Measurements from ENCODE around the gene CACNG8.

Gene CACNG8

GRCh38 chr19:53966931-53967330 is 4.2 kb downstream of the CACNG8 start:
- Histone ChIP-seq H3K27ac (ENCODE audit: low read depth, low read length) (no peak overlapping the region), H3K4me1 (ENCODE audit: insufficient read depth, low read length) (no peaks in the 10 kb centered on the region), H3K4me3 (ENCODE audit: low read depth in 1 of 2, low read length in 2 of 2) (no peak overlapping the region), H3K27me3 (ENCODE audit: control insufficient read depth in 1 of 2, insufficient read depth in 2 of 2, low read length in 2 of 2) (peaks cover 6 to 27% of the 10 kb centered on the region in 2 donors), H3K36me3 (ENCODE audit: insufficient read depth, low read length) (no peaks in the 10 kb centered on the region), H3K9me3 (ENCODE audit: low read length) (no peaks in the 10 kb centered on the region), H3K9ac (ENCODE audit: low read length) (no peak overlapping the region)

GRCh38 chr19:53969366-53969765 is 6.6 kb downstream of the CACNG8 start:
- H3K9me3 ChIP-seq (ENCODE audit: low read length): no peaks in the 10 kb centered on the region
- no peaks in the 10 kb centered on the region for H3K4me1 ChIP-seq (ENCODE audit: insufficient read depth, low read length)
- H3K4me3 ChIP-seq (ENCODE audit: low read depth in 1 of 2, low read length in 2 of 2): no peak overlapping the region
- no peaks in the 10 kb centered on the region for H3K36me3 ChIP-seq (ENCODE audit: insufficient read depth, low read length)
- H3K9ac ChIP-seq (ENCODE audit: low read length): no peak overlapping the region
- H3K27ac ChIP-seq (ENCODE audit: low read depth, low read length): no peak overlapping the region
- H3K27me3 ChIP-seq (ENCODE audit: control insufficient read depth in 1 of 2, insufficient read depth in 2 of 2, low read length in 2 of 2): peaks cover 0 to 9% of the 10 kb centered on the region in 2 donors

DNA sequence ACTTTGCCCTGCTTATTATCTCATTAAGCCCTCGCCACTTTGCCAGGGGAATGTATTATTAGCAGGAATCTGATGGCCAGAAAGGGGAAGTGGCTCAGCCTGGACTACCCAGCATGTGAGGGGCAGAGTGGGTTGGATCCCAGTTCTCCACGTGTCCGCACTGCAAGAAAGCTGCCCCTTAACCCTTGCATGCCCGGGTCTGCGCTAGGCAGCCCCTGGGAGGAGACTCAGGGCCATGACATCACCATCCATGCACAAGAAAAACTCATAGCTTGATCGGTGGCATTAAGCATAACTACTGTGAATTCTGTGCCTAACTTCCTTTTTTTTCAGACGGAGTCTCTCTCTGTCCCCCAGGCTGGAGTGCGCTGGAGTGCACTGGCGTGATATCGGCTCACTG is 8.9 kb downstream of the CACNG8 start:
- Histone ChIP-seq H3K4me3 (ENCODE audit: low read depth in 1 of 2, low read length in 2 of 2) (no peak overlapping the region), H3K9ac (ENCODE audit: low read length) (no peak overlapping the region), H3K27me3 (ENCODE audit: control insufficient read depth in 1 of 2, insufficient read depth in 2 of 2, low read length in 2 of 2) (peaks cover 5 to 6% of the 10 kb centered on the region in 2 donors), H3K9me3 (ENCODE audit: low read length) (no peaks in the 10 kb centered on the region), H3K4me1 (ENCODE audit: insufficient read depth, low read length) (no peaks in the 10 kb centered on the region), H3K36me3 (ENCODE audit: insufficient read depth, low read length) (no peaks in the 10 kb centered on the region), H3K27ac (ENCODE audit: low read depth, low read length) (no peak overlapping the region)

- no peak overlapping the region for H3K9ac ChIP-seq (ENCODE audit: low read length)
- H3K27me3 ChIP-seq (ENCODE audit: control insufficient read depth in 1 of 2, insufficient read depth in 2 of 2, low read length in 2 of 2): peaks cover 33 to 49% of the 10 kb centered on the region in 2 donors
- peak overlapping the region in 1 of 2 donors; percentile 30 for H3K4me3 ChIP-seq (ENCODE audit: low read depth in 1 of 2, low read length in 2 of 2)
- no peaks in the 10 kb centered on the region for H3K4me1 ChIP-seq (ENCODE audit: insufficient read depth, low read length)
- H3K27ac ChIP-seq (ENCODE audit: low read depth, low read length): no peak overlapping the region
- no peaks in the 10 kb centered on the region for H3K36me3 ChIP-seq (ENCODE audit: insufficient read depth, low read length)
- H3K9me3 ChIP-seq (ENCODE audit: low read length): no peaks in the 10 kb centered on the region
Measured at GRCh38 chr19:53977429-53977990, 14.8 kb downstream of the CACNG8 start.

GRCh38 chr19:53977991-53978731 is 15.4 kb downstream of the CACNG8 start:
- no peak overlapping the region for H3K9ac ChIP-seq (ENCODE audit: low read length)
- peaks cover 34 to 50% of the 10 kb centered on the region in 2 donors for H3K27me3 ChIP-seq (ENCODE audit: control insufficient read depth in 1 of 2, insufficient read depth in 2 of 2, low read length in 2 of 2)
- no peak overlapping the region for H3K27ac ChIP-seq (ENCODE audit: low read depth, low read length)
- H3K4me1 ChIP-seq (ENCODE audit: insufficient read depth, low read length): no peaks in the 10 kb centered on the region
- H3K36me3 ChIP-seq (ENCODE audit: insufficient read depth, low read length): no peaks in the 10 kb centered on the region
- H3K4me3 ChIP-seq (ENCODE audit: low read depth in 1 of 2, low read length in 2 of 2): peak overlapping the region in 1 of 2 donors; percentile 30
- H3K9me3 ChIP-seq (ENCODE audit: low read length): no peaks in the 10 kb centered on the region

- H3K27me3 ChIP-seq (ENCODE audit: control insufficient read depth in 1 of 2, insufficient read depth in 2 of 2, low read length in 2 of 2): peaks cover 44 to 59% of the 10 kb centered on the region in 2 donors
- no peak overlapping the region for H3K27ac ChIP-seq (ENCODE audit: low read depth, low read length)
- no peaks in the 10 kb centered on the region for H3K36me3 ChIP-seq (ENCODE audit: insufficient read depth, low read length)
- H3K4me3 ChIP-seq (ENCODE audit: low read depth in 1 of 2, low read length in 2 of 2): no peak overlapping the region
- no peaks in the 10 kb centered on the region for H3K4me1 ChIP-seq (ENCODE audit: insufficient read depth, low read length)
- H3K9me3 ChIP-seq (ENCODE audit: low read length): no peaks in the 10 kb centered on the region
- no peak overlapping the region for H3K9ac ChIP-seq (ENCODE audit: low read length)
Measured at GRCh38 chr19:53978975-53979801, 16.5 kb downstream of the CACNG8 start.

GRCh38 chr19:53980539-53981375 is 18.0 kb downstream of the CACNG8 start:
- Histone ChIP-seq H3K36me3 (ENCODE audit: insufficient read depth, low read length) (no peaks in the 10 kb centered on the region), H3K9ac (ENCODE audit: low read length) (no peak overlapping the region), H3K4me3 (ENCODE audit: low read depth in 1 of 2, low read length in 2 of 2) (no peak overlapping the region), H3K27me3 (ENCODE audit: control insufficient read depth in 1 of 2, insufficient read depth in 2 of 2, low read length in 2 of 2) (peaks cover 49 to 67% of the 10 kb centered on the region in 2 donors), H3K4me1 (ENCODE audit: insufficient read depth, low read length) (no peaks in the 10 kb centered on the region), H3K27ac (ENCODE audit: low read depth, low read length) (no peak overlapping the region), H3K9me3 (ENCODE audit: low read length) (no peaks in the 10 kb centered on the region)

DNA sequence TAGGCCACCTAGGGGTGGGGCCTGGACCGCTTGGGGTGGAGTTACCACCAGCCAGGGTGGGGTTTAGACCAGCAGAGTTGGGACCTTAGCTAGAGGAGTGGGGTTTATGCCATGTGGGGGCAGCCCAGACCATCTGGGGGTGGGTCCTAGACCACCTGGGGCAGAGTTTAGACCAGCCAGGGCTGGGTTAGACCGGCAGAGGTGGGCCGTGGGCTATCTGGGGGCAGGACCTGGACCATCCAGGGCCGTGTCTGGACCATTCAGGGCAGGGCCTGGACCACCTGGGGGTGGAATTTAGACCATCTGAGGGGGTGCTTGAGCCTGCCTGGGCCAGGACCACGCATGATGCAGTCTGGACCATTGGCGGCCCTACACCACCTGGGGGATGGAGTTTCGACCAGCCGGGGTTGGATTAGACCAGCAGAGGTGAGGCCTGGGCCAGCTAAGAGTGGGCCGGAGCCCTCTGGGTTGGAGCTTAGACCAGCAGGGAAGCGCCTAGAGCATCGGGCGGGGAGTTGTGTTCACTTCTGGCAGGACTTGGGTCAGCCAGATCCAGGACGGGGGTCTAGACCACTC is 18.7 kb downstream of the CACNG8 start:
- Histone ChIP-seq H3K36me3 (ENCODE audit: insufficient read depth, low read length) (no peaks in the 10 kb centered on the region), H3K9ac (ENCODE audit: low read length) (no peak overlapping the region), H3K4me3 (ENCODE audit: low read depth in 1 of 2, low read length in 2 of 2) (no peak overlapping the region), H3K9me3 (ENCODE audit: low read length) (no peaks in the 10 kb centered on the region), H3K4me1 (ENCODE audit: insufficient read depth, low read length) (no peaks in the 10 kb centered on the region), H3K27ac (ENCODE audit: low read depth, low read length) (no peak overlapping the region), H3K27me3 (ENCODE audit: control insufficient read depth in 1 of 2, insufficient read depth in 2 of 2, low read length in 2 of 2) (peaks cover 44 to 67% of the 10 kb centered on the region in 2 donors)

DNA sequence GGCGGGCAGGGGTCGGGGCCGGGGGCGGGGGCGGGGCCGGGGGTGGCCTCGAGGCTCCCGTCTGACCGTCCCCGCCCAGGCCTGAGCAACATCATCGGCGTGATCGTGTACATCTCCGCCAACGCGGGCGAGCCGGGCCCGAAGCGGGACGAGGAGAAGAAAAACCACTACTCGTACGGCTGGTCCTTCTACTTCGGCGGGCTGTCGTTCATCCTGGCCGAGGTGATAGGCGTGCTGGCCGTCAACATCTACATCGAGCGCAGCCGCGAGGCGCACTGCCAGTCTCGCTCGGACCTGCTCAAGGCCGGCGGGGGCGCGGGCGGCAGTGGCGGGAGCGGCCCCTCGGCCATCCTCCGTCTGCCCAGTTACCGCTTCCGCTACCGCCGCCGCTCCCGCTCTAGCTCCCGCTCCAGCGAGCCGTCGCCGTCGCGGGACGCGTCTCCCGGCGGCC is 19.3 kb downstream of the CACNG8 start:
- Histone ChIP-seq H3K4me3 (ENCODE audit: low read depth in 1 of 2, low read length in 2 of 2) (no peak overlapping the region), H3K27me3 (ENCODE audit: control insufficient read depth in 1 of 2, insufficient read depth in 2 of 2, low read length in 2 of 2) (peaks cover 43 to 63% of the 10 kb centered on the region in 2 donors), H3K4me1 (ENCODE audit: insufficient read depth, low read length) (no peaks in the 10 kb centered on the region), H3K9me3 (ENCODE audit: low read length) (no peaks in the 10 kb centered on the region), H3K36me3 (ENCODE audit: insufficient read depth, low read length) (no peaks in the 10 kb centered on the region), H3K27ac (ENCODE audit: low read depth, low read length) (no peak overlapping the region), H3K9ac (ENCODE audit: low read length) (no peak overlapping the region)

DNA sequence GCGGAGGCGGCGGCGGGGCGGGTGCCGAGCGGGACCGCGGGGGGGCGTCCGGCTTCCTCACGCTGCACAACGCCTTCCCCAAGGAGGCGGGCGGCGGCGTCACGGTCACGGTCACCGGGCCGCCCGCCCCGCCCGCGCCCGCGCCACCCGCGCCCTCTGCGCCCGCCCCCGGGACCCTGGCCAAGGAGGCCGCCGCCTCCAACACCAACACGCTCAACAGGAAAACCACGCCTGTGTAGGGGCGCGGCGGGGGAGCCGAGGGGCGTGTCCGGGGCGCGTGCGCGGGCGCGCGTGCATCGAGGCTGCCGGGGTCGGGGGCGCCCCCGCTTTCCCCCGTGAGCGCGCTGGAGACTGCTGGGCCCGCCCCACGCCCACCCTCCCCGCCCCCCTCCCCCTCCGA is 19.9 kb downstream of the CACNG8 start:
- no peaks in the 10 kb centered on the region for H3K4me1 ChIP-seq (ENCODE audit: insufficient read depth, low read length)
- no peak overlapping the region for H3K4me3 ChIP-seq (ENCODE audit: low read depth in 1 of 2, low read length in 2 of 2)
- peaks cover 43 to 61% of the 10 kb centered on the region in 2 donors for H3K27me3 ChIP-seq (ENCODE audit: control insufficient read depth in 1 of 2, insufficient read depth in 2 of 2, low read length in 2 of 2)
- H3K9me3 ChIP-seq (ENCODE audit: low read length): no peaks in the 10 kb centered on the region
- H3K9ac ChIP-seq (ENCODE audit: low read length): no peak overlapping the region
- H3K27ac ChIP-seq (ENCODE audit: low read depth, low read length): no peak overlapping the region
- no peaks in the 10 kb centered on the region for H3K36me3 ChIP-seq (ENCODE audit: insufficient read depth, low read length)

All from muscle layer of colon (tissue), 2 donors.